ENCODE measurements around the gene TRA2A.

The TRA2A gene

GRCh38 chr7:23469150-23469960 lies 62.4 kb downstream of the TRA2A start:
- DNase-seq: no peak

GRCh38 chr7:23468526-23469149 lies 63.1 kb downstream of the TRA2A start:
- DNase-seq: no peak

GRCh38 chr7:23467806-23468525 lies 63.8 kb downstream of the TRA2A start:
- DNase-seq: no peak

- DNase-seq: no peak
These were observed 64.4 kb downstream of the TRA2A start for GRCh38 chr7:23467291-23467805.

- no peak for DNase-seq
These were observed 68.9 kb downstream of the TRA2A start for GRCh38 chr7:23462846-23463245.

GRCh38 chr7:23458044-23458443 lies 73.7 kb downstream of the TRA2A start:
- DNase-seq: no peak

- no peak for DNase-seq
These were observed 75.7 kb downstream of the TRA2A start for GRCh38 chr7:23456093-23456492.

GRCh38 chr7:23454881-23455526 lies 76.8 kb downstream of the TRA2A start:
- no peak for DNase-seq

All from NK-92 treated with Interleukin-12 subunit alpha and Interleukin-12 subunit beta, amount 100 ng/mL, for 24 hours (cell line).